GM19025 (cell line): Measurements from ENCODE around the gene FAM53B.

ENCODE experiments used
- ATAC-seq: cut with Tn5 transposase; IDR thresholded peaks from one replicate; pipeline ENCODE4 v1.9.1; 2021; ENCODE audit warnings: mild to moderate bottlenecking, low read depth, moderate library complexity; ENCODE audit not compliant: unreplicated experiment

FAM53B gene

GRCh38 chr10:124667425-124668345 is 76.5 kb downstream of the FAM53B start:
- ATAC-seq = no peak

- ATAC-seq = no peak
Observed at GRCh38 chr10:124666494-124666893, 77.7 kb downstream of the FAM53B start.

- ATAC-seq = no peak
Observed at GRCh38 chr10:124665980-124666379, 78.2 kb downstream of the FAM53B start.

GRCh38 chr10:124665558-124665957 is 78.6 kb downstream of the FAM53B start:
- ATAC-seq = no peak

- ATAC-seq = no peak
Observed at GRCh38 chr10:124665091-124665490, 79.1 kb downstream of the FAM53B start.

- no peak for ATAC-seq
Observed at GRCh38 chr10:124663766-124664360, 80.3 kb downstream of the FAM53B start.

- ATAC-seq = no peak
Observed at GRCh38 chr10:124663228-124663627, 81.0 kb downstream of the FAM53B start.

GRCh38 chr10:124661660-124662180 is 82.5 kb downstream of the FAM53B start:
- no peak for ATAC-seq

GRCh38 chr10:124660404-124661125 is 83.6 kb downstream of the FAM53B start:
- ATAC-seq = no peak

GRCh38 chr10:124659380-124659779 is 84.8 kb downstream of the FAM53B start:
- no peak for ATAC-seq

GRCh38 chr10:124658591-124659242 is 85.5 kb downstream of the FAM53B start:
- ATAC-seq = no peak

GRCh38 chr10:124657806-124658205 is 86.4 kb downstream of the FAM53B start:
- ATAC-seq = no peak

- no peak for ATAC-seq
Observed at GRCh38 chr10:124656541-124656940, 87.6 kb downstream of the FAM53B start.

- ATAC-seq = no peak
Observed at GRCh38 chr10:124656113-124656490, 88.1 kb downstream of the FAM53B start.

- no peak for ATAC-seq
Observed at GRCh38 chr10:124655191-124656112, 88.7 kb downstream of the FAM53B start.

- no peak for ATAC-seq
Observed at GRCh38 chr10:124654686-124655085, 89.5 kb downstream of the FAM53B start.

GRCh38 chr10:124653811-124654651 is 90.1 kb downstream of the FAM53B start:
- no peak for ATAC-seq

GRCh38 chr10:124653311-124653710 is 90.9 kb downstream of the FAM53B start:
- no peak for ATAC-seq

GRCh38 chr10:124652701-124653100 is 91.5 kb downstream of the FAM53B start:
- ATAC-seq = no peak
